IPS-20b (cell line): ENCODE data around the gene EDEM2.
"Not testable (repeated sequence)": the region's sequence is repeated elsewhere in the genome, so short reads cannot be mapped to it uniquely, and the experiment has no call there.

Source experiments
- H3K27ac ChIP-seq: one replicate; pipeline ENCODE4 v1.5.1; 2013; ENCODE audit warnings: low read length
- H3K27me3 ChIP-seq: 2 replicates; pipeline ENCODE4 v1.6.1; 2013; ENCODE audit warnings: mild to moderate bottlenecking, low read length, inconsistent platforms; ENCODE audit not compliant: insufficient read depth
- H3K36me3 ChIP-seq: 2 replicates; pipeline ENCODE4 v1.6.1; 2013; ENCODE audit warnings: low read depth, mild to moderate bottlenecking, inconsistent platforms, low read length, moderate library complexity; ENCODE audit not compliant: insufficient read depth
- H3K4me1 ChIP-seq: 2 replicates; pipeline ENCODE4 v1.6.1; 2013; ENCODE audit warnings: mild to moderate bottlenecking, control low read depth, inconsistent platforms, low read length, moderate library complexity; ENCODE audit not compliant: insufficient read depth
- H3K4me3 ChIP-seq: 2 replicates; pipeline ENCODE4 v1.5.1; 2013; ENCODE audit warnings: mild to moderate bottlenecking, low read length, inconsistent platforms
- H3K9ac ChIP-seq: 2 replicates; pipeline ENCODE4 v1.6.1; 2013; ENCODE audit warnings: low read depth, mild to moderate bottlenecking, inconsistent platforms, low read length, moderate library complexity
- H3K9me3 ChIP-seq: 2 replicates; pipeline ENCODE4 v1.6.1; 2013; ENCODE audit warnings: mild to moderate bottlenecking, low read depth, low read length, inconsistent platforms; ENCODE audit not compliant: insufficient read depth

EDEM2 gene

GRCh38 chr20:35117629-35118028 lies 29.5 kb downstream of the EDEM2 start:
- Histone ChIP-seq H3K4me3 (no peak overlapping the region), H3K27me3 (no peaks in the 10 kb centered on the region), H3K36me3 (peaks cover 56% of the 10 kb centered on the region), H3K9ac (no peak overlapping the region), H3K27ac (no peak overlapping the region), H3K9me3 (no peaks in the 10 kb centered on the region), H3K4me1 (no peaks in the 10 kb centered on the region)

- Histone ChIP-seq H3K4me3 (no peak overlapping the region), H3K4me1 (no peaks in the 10 kb centered on the region), H3K9me3 (no peaks in the 10 kb centered on the region), H3K27ac (no peak overlapping the region), H3K27me3 (no peaks in the 10 kb centered on the region), H3K36me3 (peaks cover 53% of the 10 kb centered on the region), H3K9ac (no peak overlapping the region)
Measured at GRCh38 chr20:35117196-35117595, 29.9 kb downstream of the EDEM2 start.

GRCh38 chr20:35116258-35116657 lies 30.9 kb downstream of the EDEM2 start:
- Histone ChIP-seq H3K27me3 (no peaks in the 10 kb centered on the region), H3K36me3 (peaks cover 45% of the 10 kb centered on the region), H3K27ac (no peak overlapping the region), H3K9ac (no peak overlapping the region), H3K9me3 (no peaks in the 10 kb centered on the region), H3K4me1 (no peaks in the 10 kb centered on the region), H3K4me3 (no peak overlapping the region)

- no peak overlapping the region for H3K4me3 ChIP-seq
- H3K4me1 ChIP-seq = no peaks in the 10 kb centered on the region
- no peaks in the 10 kb centered on the region for H3K27me3 ChIP-seq
- no peaks in the 10 kb centered on the region for H3K9me3 ChIP-seq
- no peak overlapping the region for H3K27ac ChIP-seq
- no peak overlapping the region for H3K9ac ChIP-seq
- peaks cover 42% of the 10 kb centered on the region for H3K36me3 ChIP-seq
Measured at GRCh38 chr20:35115606-35116005, 31.5 kb downstream of the EDEM2 start.

- H3K4me1 ChIP-seq, H3K9me3 ChIP-seq, H3K27me3 ChIP-seq, H3K4me3 ChIP-seq, H3K9ac ChIP-seq, H3K27ac ChIP-seq: not testable (repeated sequence)
- H3K36me3 ChIP-seq = peaks cover 20% of the 10 kb centered on the region
Measured at GRCh38 chr20:35112276-35112675, 34.9 kb downstream of the EDEM2 start.

- Histone ChIP-seq H3K4me1 (no peaks in the 10 kb centered on the region), H3K4me3 (no peak overlapping the region), H3K27ac (no peak overlapping the region), H3K9me3 (no peaks in the 10 kb centered on the region), H3K36me3 (peaks cover 19% of the 10 kb centered on the region), H3K9ac (no peak overlapping the region), H3K27me3 (no peaks in the 10 kb centered on the region)
Measured at GRCh38 chr20:35111141-35111888, 35.8 kb downstream of the EDEM2 start.

- Histone ChIP-seq H3K27me3 (no peaks in the 10 kb centered on the region), H3K9ac (no peak overlapping the region), H3K4me3 (no peak overlapping the region), H3K4me1 (no peaks in the 10 kb centered on the region), H3K9me3 (no peaks in the 10 kb centered on the region), H3K27ac (no peak overlapping the region), H3K36me3 (0 out of 2 replicates have a peak, but pooled peaks cover 4% of the 10 kb centered on the region)
Measured at GRCh38 chr20:35108921-35109320, 38.2 kb downstream of the EDEM2 start.

- Histone ChIP-seq H3K4me1 (no peaks in the 10 kb centered on the region), H3K9ac (no peak overlapping the region), H3K27me3 (no peaks in the 10 kb centered on the region), H3K36me3 (no peaks in the 10 kb centered on the region), H3K9me3 (no peaks in the 10 kb centered on the region), H3K4me3 (no peak overlapping the region), H3K27ac (no peak overlapping the region)
Measured at GRCh38 chr20:35106827-35107380, 40.2 kb downstream of the EDEM2 start.

- Histone ChIP-seq H3K36me3 (no peaks in the 10 kb centered on the region), H3K9me3 (no peaks in the 10 kb centered on the region), H3K9ac (no peak overlapping the region), H3K27me3 (no peaks in the 10 kb centered on the region), H3K4me3 (no peak overlapping the region), H3K27ac (no peak overlapping the region), H3K4me1 (no peaks in the 10 kb centered on the region)
Measured at GRCh38 chr20:35104685-35105295, 42.3 kb downstream of the EDEM2 start.

- Histone ChIP-seq H3K9ac (no peak overlapping the region), H3K27me3 (no peaks in the 10 kb centered on the region)
Measured at GRCh38 chr20:35101620-35102019, 45.5 kb downstream of the EDEM2 start.

GRCh38 chr20:35093267-35093884 lies 53.8 kb downstream of the EDEM2 start:
- H3K4me1 ChIP-seq = peaks cover 14% of the 10 kb centered on the region
- H3K9me3 ChIP-seq = no peaks in the 10 kb centered on the region
- no peaks in the 10 kb centered on the region for H3K27me3 ChIP-seq
- H3K4me3 ChIP-seq = peak overlapping the region; percentile 96
- H3K36me3 ChIP-seq = peaks cover 4% of the 10 kb centered on the region; the same call in 1 of the 2 replicates
- H3K9ac ChIP-seq = peak overlapping the region; percentile 88; the same call in 1 of the 2 replicates
- no peak overlapping the region for H3K27ac ChIP-seq

More at GRCh38 chr20:35101620-35102019, 45.5 kb downstream of the EDEM2 start:
- Histone ChIP-seq H3K27ac (no peak overlapping the region), H3K36me3 (no peaks in the 10 kb centered on the region), H3K4me3 (no peak overlapping the region), H3K9me3 (no peaks in the 10 kb centered on the region), H3K4me1 (no peaks in the 10 kb centered on the region)
